Chondrocyte (in vitro differentiated cells): ENCODE measurements around the gene DENND4A. TPM values are rescaled to one million over a fixed set of nuclear protein-coding genes. Genes with fewer than 3 reads are reported as not detected.

Experiments used
- DNase-seq: peaks from one replicate; pipeline ENCODE4 v3.0.0; 2021; ENCODE audit warnings: mixed read lengths, low spot score
- H3K27ac Mint-ChIP-seq: one replicate; pipeline ENCODE4 v1.8.0; 2021; ENCODE audit warnings: mild to moderate bottlenecking, moderate library complexity, mixed read lengths; ENCODE audit not compliant: unreplicated experiment
- H3K27me3 Mint-ChIP-seq: 2 replicates; pipeline ENCODE4 v1.8.0; 2021; ENCODE audit warnings: low read depth, mixed read lengths
- H3K36me3 Mint-ChIP-seq: 2 replicates; pipeline ENCODE4 v1.8.0; 2021; ENCODE audit warnings: low read depth, mixed read lengths
- H3K4me1 Mint-ChIP-seq: 2 replicates; pipeline ENCODE4 v1.8.0; 2021; ENCODE audit warnings: low read depth, mild to moderate bottlenecking, mixed read lengths
- H3K4me3 Mint-ChIP-seq: one replicate; pipeline ENCODE4 v1.8.0; 2021; ENCODE audit warnings: mild to moderate bottlenecking, moderate library complexity, mixed read lengths; ENCODE audit not compliant: unreplicated experiment
- H3K9me3 Mint-ChIP-seq: 2 replicates; pipeline ENCODE4 v1.8.0; 2021; ENCODE audit warnings: low read depth, mixed read lengths
- CTCF ChIP-seq: fragments of 200-600 bp; sonication (generic); IDR thresholded peaks from 2 replicates; pipeline ENCODE4 v1.5.0; 2021; ENCODE audit warnings: antibody characterized with exemption, mild to moderate bottlenecking, moderate library complexity
- total RNA-seq: library from RNA; stranded (reverse); gene quantifications from 3 replicates; pipeline ENCODE4 v1.2.1, GENCODE V29; 2021

Gene DENND4A
- total RNA-seq, 1 donor from 2014 or later = 9.7 TPM

- Mint-ChIP-seq H3K27ac (peak overlapping the region; percentile 95), H3K4me3 (no peak overlapping the region), H3K9me3 (no peaks in the 10 kb centered on the region), H3K27me3 (peaks cover 12% of the 10 kb centered on the region), H3K36me3 (no peaks in the 10 kb centered on the region), H3K4me1 (peaks cover 38% of the 10 kb centered on the region)
- peak; percentile 32 for TF ChIP-seq CTCF
- DNase-seq = peak; percentile 97
Observed at GRCh38 chr15:65832549-65833364, 40.7 kb upstream of the DENND4A start.

GRCh38 chr15:65829130-65829764 is 37.2 kb upstream of the DENND4A start:
- Mint-ChIP-seq H3K4me3 (no peak overlapping the region), H3K36me3 (no peaks in the 10 kb centered on the region), H3K27me3 (peaks cover 9% of the 10 kb centered on the region), H3K4me1 (peaks cover 32% of the 10 kb centered on the region), H3K27ac (no peak overlapping the region), H3K9me3 (no peaks in the 10 kb centered on the region)
- DNase-seq = no peak
- TF ChIP-seq CTCF = peak; percentile 80

GRCh38 chr15:65828585-65828984 is 36.5 kb upstream of the DENND4A start:
- no peaks in the 10 kb centered on the region for H3K9me3 Mint-ChIP-seq
- peaks cover 25% of the 10 kb centered on the region for H3K4me1 Mint-ChIP-seq
- no peak overlapping the region for H3K27ac Mint-ChIP-seq
- H3K36me3 Mint-ChIP-seq = no peaks in the 10 kb centered on the region
- no peak overlapping the region for H3K4me3 Mint-ChIP-seq
- TF ChIP-seq CTCF = no peak
- peaks cover 9% of the 10 kb centered on the region for H3K27me3 Mint-ChIP-seq
- DNase-seq = no peak

GRCh38 chr15:65827065-65827464 is 35.0 kb upstream of the DENND4A start:
- Mint-ChIP-seq H3K9me3 (no peaks in the 10 kb centered on the region), H3K27ac (no peak overlapping the region), H3K4me3 (no peak overlapping the region), H3K36me3 (no peaks in the 10 kb centered on the region), H3K27me3 (peaks cover 9% of the 10 kb centered on the region), H3K4me1 (peaks cover 10% of the 10 kb centered on the region)
- TF ChIP-seq CTCF = no peak
- DNase-seq = no peak

- Mint-ChIP-seq H3K4me1 (peaks cover 5% of the 10 kb centered on the region), H3K27me3 (peaks cover 9% of the 10 kb centered on the region), H3K36me3 (no peaks in the 10 kb centered on the region), H3K9me3 (no peaks in the 10 kb centered on the region), H3K27ac (no peak overlapping the region), H3K4me3 (no peak overlapping the region)
- no peak for DNase-seq
- no peak for TF ChIP-seq CTCF
Observed at GRCh38 chr15:65824941-65825544, 33.0 kb upstream of the DENND4A start.
